ENCODE data around the gene EIF1AD. TPM values are rescaled to one million over a fixed set of nuclear protein-coding genes. Genes with fewer than 3 reads are reported as not detected.
A peak's percentile ranks its signal among the peaks of the same experiment; 100 is the strongest.

EIF1AD gene
- total and polyA plus RNA-seq, 2 donors, result 17.8 to 24.7 TPM

DNA sequence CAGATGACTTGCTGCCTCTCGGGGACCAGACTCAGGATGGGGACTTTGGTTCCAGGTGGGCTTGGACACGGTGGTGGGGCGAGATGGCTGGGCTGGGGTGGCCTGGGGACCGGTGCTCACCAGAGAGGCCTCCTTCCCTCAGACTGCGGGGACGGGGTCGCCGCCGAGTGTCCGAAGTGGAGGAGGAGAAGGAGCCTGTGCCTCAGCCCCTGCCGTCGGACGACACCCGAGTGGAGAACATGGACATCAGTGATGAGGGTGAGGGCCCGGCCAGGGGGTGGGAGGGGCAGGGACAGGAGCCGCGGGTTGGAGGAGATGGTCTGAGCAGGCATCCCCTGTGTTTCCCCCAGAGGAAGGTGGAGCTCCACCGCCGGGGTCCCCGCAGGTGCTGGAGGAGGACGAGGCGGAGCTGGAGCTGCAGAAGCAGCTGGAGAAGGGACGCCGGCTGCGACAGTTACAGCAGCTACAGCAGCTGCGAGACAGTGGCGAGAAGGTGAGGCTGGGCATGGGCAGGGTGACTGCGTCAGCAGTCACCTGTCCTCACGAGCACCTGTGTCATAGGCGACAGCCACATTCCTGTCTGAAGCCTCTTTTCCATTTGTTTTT, 34.5 kb downstream of the EIF1AD start:
- Histone ChIP-seq H3K9me3 (ENCODE audit: control insufficient read depth in 2 of 2, insufficient read depth in 1 of 2, low read length in 1 of 2) (no peaks in the 10 kb centered on the region), H3K27ac (ENCODE audit: low read depth in 1 of 2, low read length in 1 of 2) (no peak overlapping the region), H3K4me3 (ENCODE audit: low read length in 2 of 2) (no peak overlapping the region), H3K4me1 (ENCODE audit: control insufficient read depth in 2 of 2, insufficient read depth in 2 of 2, low read length in 2 of 2) (peaks cover 8 to 10% of the 10 kb centered on the region in 2 donors), H3K27me3 (ENCODE audit: control insufficient read depth in 2 of 2, insufficient read depth in 1 of 2, low read length in 1 of 2) (no peaks in the 10 kb centered on the region), H3K36me3 (ENCODE audit: control insufficient read depth in 2 of 2, insufficient read depth in 2 of 2, low read length in 1 of 2) (peaks cover 73 to 75% of the 10 kb centered on the region in 2 donors)
- DNase-seq (ENCODE audit: low read depth in 6 of 9, low spot score in 9 of 9), result no peak
- WGBS, result 99% methylated on average over 30 of the region's 30 CpGs

DNA sequence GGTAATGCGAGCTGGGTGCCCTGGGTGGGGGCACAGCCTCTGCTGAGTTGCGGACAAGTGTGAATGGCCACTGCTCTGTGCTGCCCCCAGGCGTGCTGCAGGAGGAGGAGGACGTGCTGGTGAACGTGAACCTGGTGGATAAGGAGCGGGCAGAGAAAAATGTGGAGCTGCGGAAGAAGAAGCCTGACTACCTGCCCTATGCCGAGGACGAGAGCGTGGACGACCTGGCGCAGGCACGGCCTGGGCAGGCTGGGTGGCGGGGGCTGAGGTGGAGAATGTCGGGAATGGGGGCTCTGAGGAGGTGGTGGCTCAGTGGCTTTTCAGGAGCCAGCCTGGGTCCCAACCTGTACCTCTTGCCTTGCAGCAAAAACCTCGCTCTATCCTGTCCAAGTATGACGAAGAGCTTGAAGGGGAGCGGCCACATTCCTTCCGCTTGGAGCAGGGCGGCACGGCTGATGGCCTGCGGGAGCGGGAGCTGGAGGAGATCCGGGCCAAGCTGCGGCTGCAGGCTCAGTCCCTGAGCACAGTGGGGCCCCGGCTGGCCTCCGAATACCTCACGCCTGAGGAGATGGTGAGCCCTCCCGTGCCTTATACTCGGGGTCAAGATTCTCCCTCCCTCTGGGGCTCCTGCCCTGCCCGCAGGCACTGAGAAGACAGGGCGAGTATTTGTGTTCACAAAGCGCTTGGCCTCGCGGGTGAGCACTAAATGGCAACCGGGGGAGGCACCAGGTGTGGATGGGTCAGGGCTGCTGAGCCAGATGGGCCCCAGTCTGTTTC, 35.8 kb downstream of the EIF1AD start:
- Histone ChIP-seq H3K4me3 (ENCODE audit: low read length in 2 of 2) (no peak overlapping the region), H3K36me3 (ENCODE audit: control insufficient read depth in 2 of 2, insufficient read depth in 2 of 2, low read length in 1 of 2) (peaks cover 66 to 67% of the 10 kb centered on the region in 2 donors), H3K27ac (ENCODE audit: low read depth in 1 of 2, low read length in 1 of 2) (no peak overlapping the region), H3K4me1 (ENCODE audit: control insufficient read depth in 2 of 2, insufficient read depth in 2 of 2, low read length in 2 of 2) (peaks cover 13 to 14% of the 10 kb centered on the region in 2 donors), H3K9me3 (ENCODE audit: control insufficient read depth in 2 of 2, insufficient read depth in 1 of 2, low read length in 1 of 2) (no peaks in the 10 kb centered on the region), H3K27me3 (ENCODE audit: control insufficient read depth in 2 of 2, insufficient read depth in 1 of 2, low read length in 1 of 2) (no peaks in the 10 kb centered on the region)
- DNase-seq (ENCODE audit: low read depth in 6 of 9, low spot score in 9 of 9), result no peak
- 98% methylated on average over 36 of the region's 36 CpGs for WGBS

DNA sequence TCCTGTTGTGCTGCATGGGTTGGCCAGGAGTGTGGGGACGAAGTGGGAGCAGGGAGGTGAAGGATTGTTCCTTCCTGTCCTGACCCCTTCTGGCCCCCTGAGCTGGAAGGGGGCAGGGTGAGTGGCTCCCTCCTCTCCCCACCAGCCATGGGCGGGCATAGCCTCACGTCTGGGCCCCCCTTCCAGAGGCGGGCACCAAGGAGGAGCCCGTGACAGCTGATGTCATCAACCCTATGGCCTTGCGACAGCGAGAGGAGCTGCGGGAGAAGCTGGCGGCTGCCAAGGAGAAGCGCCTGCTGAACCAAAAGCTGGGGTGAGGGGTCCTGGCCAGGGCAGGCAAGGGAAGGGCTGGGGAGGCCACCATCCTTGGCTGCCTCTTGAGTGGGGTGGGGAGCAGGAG, 37.1 kb downstream of the EIF1AD start:
- Histone ChIP-seq H3K4me1 (ENCODE audit: control insufficient read depth in 2 of 2, insufficient read depth in 2 of 2, low read length in 2 of 2) (peaks cover 13 to 18% of the 10 kb centered on the region in 2 donors), H3K36me3 (ENCODE audit: control insufficient read depth in 2 of 2, insufficient read depth in 2 of 2, low read length in 1 of 2) (peaks cover 60 to 62% of the 10 kb centered on the region in 2 donors), H3K27ac (ENCODE audit: low read depth in 1 of 2, low read length in 1 of 2) (no peak overlapping the region), H3K4me3 (ENCODE audit: low read length in 2 of 2) (no peak overlapping the region), H3K9me3 (ENCODE audit: control insufficient read depth in 2 of 2, insufficient read depth in 1 of 2, low read length in 1 of 2) (no peaks in the 10 kb centered on the region), H3K27me3 (ENCODE audit: control insufficient read depth in 2 of 2, insufficient read depth in 1 of 2, low read length in 1 of 2) (no peaks in the 10 kb centered on the region)
- DNase-seq (ENCODE audit: low read depth in 6 of 9, low spot score in 9 of 9), result no peak
- 87% methylated on average over 10 of the region's 10 CpGs for WGBS

DNA sequence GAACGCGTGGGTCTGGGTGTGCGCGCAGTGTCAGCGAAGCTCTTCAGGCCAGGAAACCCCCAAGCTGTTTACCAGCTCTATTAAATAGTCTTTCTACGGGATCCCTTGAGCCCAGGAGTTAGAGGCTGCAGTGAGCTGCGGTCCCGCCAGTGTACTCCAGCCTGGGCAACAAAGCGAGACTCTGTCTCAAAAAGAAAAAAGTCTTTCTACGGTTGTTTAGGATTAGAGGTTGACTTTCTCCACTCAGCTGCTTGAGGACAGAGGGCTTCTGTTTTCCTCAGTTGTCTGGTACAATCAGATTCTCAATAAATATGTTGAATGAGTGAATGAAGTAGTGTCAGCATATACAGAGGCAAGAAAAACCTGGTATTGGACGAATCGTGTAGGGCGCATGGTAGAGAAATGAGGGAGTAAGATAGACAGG, 39.8 kb downstream of the EIF1AD start:
- peak overlapping the region; percentile 50 to 74 for H3K27ac ChIP-seq (ENCODE audit: low read depth in 1 of 2, low read length in 1 of 2)
- H3K9me3 ChIP-seq (ENCODE audit: control insufficient read depth in 2 of 2, insufficient read depth in 1 of 2, low read length in 1 of 2), result no peaks in the 10 kb centered on the region
- 5% methylated on average over 13 of the region's 13 CpGs for WGBS
- peaks cover 13 to 32% of the 10 kb centered on the region in 2 donors for H3K4me1 ChIP-seq (ENCODE audit: control insufficient read depth in 2 of 2, insufficient read depth in 2 of 2, low read length in 2 of 2)
- no peaks in the 10 kb centered on the region for H3K27me3 ChIP-seq (ENCODE audit: control insufficient read depth in 2 of 2, insufficient read depth in 1 of 2, low read length in 1 of 2)
- H3K36me3 ChIP-seq (ENCODE audit: control insufficient read depth in 2 of 2, insufficient read depth in 2 of 2, low read length in 1 of 2), result peaks cover 34 to 35% of the 10 kb centered on the region in 2 donors
- no peak for DNase-seq (ENCODE audit: low read depth in 6 of 9, low spot score in 9 of 9)
- peak overlapping the region; percentile 73 to 91 for H3K4me3 ChIP-seq (ENCODE audit: low read length in 2 of 2)

DNA sequence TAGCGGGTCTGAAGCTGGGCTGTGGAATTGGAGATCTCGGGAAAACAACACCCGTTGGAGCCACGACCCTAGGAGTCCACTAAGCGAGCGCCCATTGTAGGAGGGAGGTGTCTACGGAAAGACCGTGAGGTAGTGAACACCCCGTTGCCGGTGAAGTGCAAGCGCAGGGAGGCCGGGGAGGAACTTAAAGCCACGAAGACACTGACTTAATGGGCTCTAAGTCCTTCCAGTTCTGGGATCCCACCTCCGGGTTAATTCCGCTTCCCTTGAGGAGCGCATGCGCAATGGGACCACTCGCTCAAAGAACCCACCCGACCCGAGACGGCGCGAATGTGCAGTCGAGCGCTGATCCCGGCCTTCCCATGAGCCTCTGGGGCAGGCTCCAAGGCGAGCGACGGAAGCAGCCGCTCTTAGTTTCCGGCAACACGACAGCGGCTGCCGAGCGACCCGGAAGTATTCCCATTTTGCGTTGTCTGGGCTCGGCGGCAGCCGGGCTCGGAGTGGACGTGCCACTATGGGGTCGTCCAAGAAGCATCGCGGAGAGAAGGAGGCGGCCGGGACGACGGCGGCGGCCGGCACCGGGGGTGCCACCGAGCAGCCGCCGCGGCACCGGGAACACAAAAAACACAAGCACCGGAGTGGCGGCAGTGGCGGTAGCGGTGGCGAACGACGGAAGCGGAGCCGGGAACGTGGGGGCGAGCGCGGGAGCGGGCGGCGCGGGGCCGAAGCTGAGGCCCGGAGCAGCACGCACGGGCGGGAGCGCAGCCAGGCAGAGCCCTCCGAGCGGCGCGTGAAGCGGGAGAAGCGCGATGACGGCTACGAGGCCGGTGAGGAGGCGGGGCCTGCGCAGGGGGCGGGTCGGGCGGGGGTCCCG, 40.5 kb downstream of the EIF1AD start, which contains the start of gene SART1:
Gene SART1 (plus strand): TSS at position 468 of the 874 bp plus-strand sequence. CDS start 47 bp downstream, at position 515.
- no peaks in the 10 kb centered on the region for H3K27me3 ChIP-seq (ENCODE audit: control insufficient read depth in 2 of 2, insufficient read depth in 1 of 2, low read length in 1 of 2)
- WGBS, result under 1% methylated on average over 97 of the region's 97 CpGs

DNA sequence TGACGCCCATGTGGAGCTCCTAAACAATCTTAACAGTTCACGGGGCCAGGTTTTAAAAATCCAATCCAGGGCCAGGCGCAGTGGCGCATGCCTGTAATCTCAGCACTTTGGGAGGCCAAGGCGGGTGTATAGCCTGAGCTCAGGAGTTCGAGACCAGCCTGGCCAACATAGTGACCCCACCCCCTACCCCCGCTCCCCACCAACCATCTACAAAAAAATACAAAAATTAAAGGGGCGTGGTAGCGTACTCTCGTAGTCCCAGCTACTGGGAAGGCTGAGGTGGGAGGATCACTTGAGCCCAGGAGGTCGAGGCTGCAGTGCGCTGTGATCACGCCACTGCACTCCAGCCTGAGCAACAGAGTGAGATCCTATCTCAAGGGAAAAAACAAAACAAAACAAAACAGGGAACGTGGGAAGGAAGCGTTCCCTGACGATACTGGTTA, 41.1 kb downstream of the EIF1AD start:
- Histone ChIP-seq H3K4me3 (ENCODE audit: low read length in 2 of 2) (peak overlapping the region; percentile 73 to 91), H3K4me1 (ENCODE audit: control insufficient read depth in 2 of 2, insufficient read depth in 2 of 2, low read length in 2 of 2) (peaks cover 19 to 41% of the 10 kb centered on the region in 2 donors), H3K9me3 (ENCODE audit: control insufficient read depth in 2 of 2, insufficient read depth in 1 of 2, low read length in 1 of 2) (no peaks in the 10 kb centered on the region), H3K27ac (ENCODE audit: low read depth in 1 of 2, low read length in 1 of 2) (peak overlapping the region; percentile 93 to 96), H3K36me3 (ENCODE audit: control insufficient read depth in 2 of 2, insufficient read depth in 2 of 2, low read length in 1 of 2) (peaks cover 21 to 22% of the 10 kb centered on the region in 2 donors), H3K27me3 (ENCODE audit: control insufficient read depth in 2 of 2, insufficient read depth in 1 of 2, low read length in 1 of 2) (no peaks in the 10 kb centered on the region)
- no peak for DNase-seq (ENCODE audit: low read depth in 6 of 9, low spot score in 9 of 9)
- 56% methylated on average over 16 of the region's 16 CpGs for WGBS

More for the DNA sequence above, 40.5 kb downstream of the EIF1AD start, which contains the start of gene SART1:
- Histone ChIP-seq H3K4me1 (ENCODE audit: control insufficient read depth in 2 of 2, insufficient read depth in 2 of 2, low read length in 2 of 2) (peaks cover 19 to 39% of the 10 kb centered on the region in 2 donors), H3K4me3 (ENCODE audit: low read length in 2 of 2) (peak within 1 kb of the TSS; percentile 73 to 91), H3K27ac (ENCODE audit: low read depth in 1 of 2, low read length in 1 of 2) (peak within 1 kb of the TSS; percentile 93 to 96), H3K9me3 (ENCODE audit: control insufficient read depth in 2 of 2, insufficient read depth in 1 of 2, low read length in 1 of 2) (no peaks in the 10 kb centered on the region), H3K36me3 (ENCODE audit: control insufficient read depth in 2 of 2, insufficient read depth in 2 of 2, low read length in 1 of 2) (peaks cover 28 to 29% of the 10 kb centered on the region in 2 donors)
- DNase-seq (ENCODE audit: low read depth in 6 of 9, low spot score in 9 of 9), result peak; percentile 94 to 99 (median 97)

DNA sequence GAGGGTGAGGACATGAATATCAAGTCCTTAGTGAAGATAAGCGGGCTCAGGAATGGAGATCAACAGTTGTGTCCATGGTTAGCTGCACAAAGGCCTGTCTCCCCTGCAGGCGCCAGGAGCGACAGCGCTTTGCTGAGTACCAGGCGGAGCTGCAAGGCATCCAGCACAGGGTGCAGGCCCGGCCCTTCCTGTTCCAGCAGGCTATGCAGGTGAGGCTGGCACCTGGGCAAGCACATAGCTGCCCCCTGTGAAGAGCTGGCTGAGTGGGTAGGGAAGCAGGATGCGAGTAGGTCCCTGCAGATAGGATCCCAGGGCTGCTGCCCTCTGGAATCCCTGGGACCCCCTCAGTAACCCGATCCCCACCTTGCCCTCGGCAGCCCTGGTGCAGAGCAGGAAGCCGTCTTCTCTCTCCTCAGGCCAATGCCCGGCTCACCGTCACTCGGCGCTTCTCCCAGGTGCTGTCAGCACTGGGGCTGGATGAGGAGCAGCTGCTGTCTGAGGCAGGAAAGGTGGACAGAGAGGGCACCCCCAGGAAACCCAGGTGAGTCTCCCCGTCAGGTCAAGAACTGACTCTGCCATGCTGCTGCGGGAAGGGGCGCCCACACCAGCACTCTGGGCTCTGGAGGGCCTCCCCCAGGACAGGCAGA, 43.1 kb downstream of the EIF1AD start:
- Histone ChIP-seq H3K4me3 (ENCODE audit: low read length in 2 of 2) (no peak overlapping the region), H3K27me3 (ENCODE audit: control insufficient read depth in 2 of 2, insufficient read depth in 1 of 2, low read length in 1 of 2) (no peaks in the 10 kb centered on the region), H3K4me1 (ENCODE audit: control insufficient read depth in 2 of 2, insufficient read depth in 2 of 2, low read length in 2 of 2) (peaks cover 19 to 41% of the 10 kb centered on the region in 2 donors), H3K9me3 (ENCODE audit: control insufficient read depth in 2 of 2, insufficient read depth in 1 of 2, low read length in 1 of 2) (no peaks in the 10 kb centered on the region), H3K27ac (ENCODE audit: low read depth in 1 of 2, low read length in 1 of 2) (no peak overlapping the region), H3K36me3 (ENCODE audit: control insufficient read depth in 2 of 2, insufficient read depth in 2 of 2, low read length in 1 of 2) (peaks cover 2 to 3% of the 10 kb centered on the region in 2 donors)
- DNase-seq (ENCODE audit: low read depth in 6 of 9, low spot score in 9 of 9), result no peak
- 96% methylated on average over 17 of the region's 17 CpGs for WGBS

DNA sequence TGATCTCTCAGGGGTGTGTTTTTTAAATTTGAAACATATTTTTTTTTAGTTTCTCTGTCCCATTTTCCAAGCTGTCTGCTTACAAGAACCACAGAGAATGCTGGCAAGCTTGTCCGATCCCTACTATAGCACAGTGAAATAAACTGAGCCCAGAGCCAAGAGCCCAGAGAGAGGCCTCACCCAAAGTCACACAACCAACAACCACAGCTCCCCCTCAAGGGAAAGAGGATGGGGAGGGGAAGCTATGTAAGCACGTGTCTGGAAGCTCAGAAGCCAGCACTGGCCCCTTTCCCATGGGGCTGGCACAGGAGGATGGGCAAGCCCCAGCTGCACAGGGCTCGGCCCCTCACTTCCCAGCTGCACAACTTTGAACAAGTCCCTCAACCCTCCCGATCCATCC, 43.7 kb downstream of the EIF1AD start:
- no peaks in the 10 kb centered on the region for H3K27me3 ChIP-seq (ENCODE audit: control insufficient read depth in 2 of 2, insufficient read depth in 1 of 2, low read length in 1 of 2)
- H3K36me3 ChIP-seq (ENCODE audit: control insufficient read depth in 2 of 2, insufficient read depth in 2 of 2, low read length in 1 of 2), result no peaks in the 10 kb centered on the region
- no peak for DNase-seq (ENCODE audit: low read depth in 6 of 9, low spot score in 9 of 9)
- no peak overlapping the region for H3K27ac ChIP-seq (ENCODE audit: low read depth in 1 of 2, low read length in 1 of 2)
- peaks cover 17 to 41% of the 10 kb centered on the region in 2 donors for H3K4me1 ChIP-seq (ENCODE audit: control insufficient read depth in 2 of 2, insufficient read depth in 2 of 2, low read length in 2 of 2)
- 81% methylated on average over 4 of the region's 4 CpGs for WGBS
- no peaks in the 10 kb centered on the region for H3K9me3 ChIP-seq (ENCODE audit: control insufficient read depth in 2 of 2, insufficient read depth in 1 of 2, low read length in 1 of 2)
- no peak overlapping the region for H3K4me3 ChIP-seq (ENCODE audit: low read length in 2 of 2)

Measured in thymus (tissue), 11 donors.